ENCODE measurements around the gene TSPEAR.

DNA sequence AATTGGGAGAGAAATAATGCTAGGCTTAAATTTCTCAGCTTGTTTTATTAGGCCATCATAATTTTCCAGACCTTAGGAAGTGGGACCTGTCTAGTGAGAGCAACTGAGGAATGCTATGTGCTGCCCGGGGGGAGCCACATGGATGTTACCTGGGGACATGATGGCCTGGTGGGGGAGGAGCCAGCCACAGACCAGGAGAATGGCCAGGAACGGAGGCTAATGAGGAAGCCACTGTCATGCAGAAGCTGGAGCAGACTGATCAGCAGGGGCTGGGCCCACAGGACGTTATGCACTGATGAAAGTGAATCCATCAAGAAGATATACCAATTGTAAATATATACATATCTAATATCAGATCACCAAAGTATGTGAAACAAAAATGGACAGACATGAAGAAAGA, 166.8 kb downstream of the TSPEAR start:
- TF ChIP-seq, protein P1, sequence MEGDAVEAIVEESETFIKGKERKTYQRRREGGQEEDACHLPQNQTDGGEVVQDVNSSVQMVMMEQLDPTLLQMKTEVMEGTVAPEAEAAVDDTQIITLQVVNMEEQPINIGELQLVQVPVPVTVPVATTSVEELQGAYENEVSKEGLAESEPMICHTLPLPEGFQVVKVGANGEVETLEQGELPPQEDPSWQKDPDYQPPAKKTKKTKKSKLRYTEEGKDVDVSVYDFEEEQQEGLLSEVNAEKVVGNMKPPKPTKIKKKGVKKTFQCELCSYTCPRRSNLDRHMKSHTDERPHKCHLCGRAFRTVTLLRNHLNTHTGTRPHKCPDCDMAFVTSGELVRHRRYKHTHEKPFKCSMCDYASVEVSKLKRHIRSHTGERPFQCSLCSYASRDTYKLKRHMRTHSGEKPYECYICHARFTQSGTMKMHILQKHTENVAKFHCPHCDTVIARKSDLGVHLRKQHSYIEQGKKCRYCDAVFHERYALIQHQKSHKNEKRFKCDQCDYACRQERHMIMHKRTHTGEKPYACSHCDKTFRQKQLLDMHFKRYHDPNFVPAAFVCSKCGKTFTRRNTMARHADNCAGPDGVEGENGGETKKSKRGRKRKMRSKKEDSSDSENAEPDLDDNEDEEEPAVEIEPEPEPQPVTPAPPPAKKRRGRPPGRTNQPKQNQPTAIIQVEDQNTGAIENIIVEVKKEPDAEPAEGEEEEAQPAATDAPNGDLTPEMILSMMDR (IDR thresholded peaks at IDR 0.05), result no peak
- no peak for TF ChIP-seq ZFX (IDR thresholded peaks at IDR 0.05; ENCODE audit: borderline replicate concordance)

Measured in 22Rv1 (cell line).